Adipocyte (in vitro differentiated cells): ENCODE data around the gene PLD1.

Source experiments
- DNase-seq: peaks from one replicate; pipeline ENCODE4 v3.0.0-alpha.2; 2015; ENCODE audit warnings: low read depth
- H3K27me3 ChIP-seq: replicated peaks from 2 replicates; pipeline ENCODE4 v1.7.0; 2013; ENCODE audit warnings: mild to moderate bottlenecking, low read length, moderate library complexity; ENCODE audit not compliant: control insufficient read depth, insufficient read depth
- H3K36me3 ChIP-seq: 2 replicates; pipeline ENCODE4 v1.7.0; 2013; ENCODE audit warnings: low read length, mild to moderate bottlenecking, moderate library complexity; ENCODE audit not compliant: control insufficient read depth, insufficient read depth, severe bottlenecking
- H3K4me1 ChIP-seq: 2 replicates; pipeline ENCODE4 v1.7.0; 2013; ENCODE audit warnings: mild to moderate bottlenecking, low read length, moderate library complexity; ENCODE audit not compliant: control insufficient read depth, insufficient read depth
- H3K4me3 ChIP-seq: 2 replicates; pipeline ENCODE4 v1.7.0; 2013; ENCODE audit warnings: mild to moderate bottlenecking, low read length, moderate library complexity
- H3K9ac ChIP-seq: 2 replicates; pipeline ENCODE4 v1.7.0; 2013; ENCODE audit warnings: mild to moderate bottlenecking, low read length, moderate library complexity
- H3K9me3 ChIP-seq: 2 replicates; pipeline ENCODE4 v1.7.0; 2013; ENCODE audit warnings: mild to moderate bottlenecking, low read length, moderate library complexity; ENCODE audit not compliant: control insufficient read depth

PLD1 gene

GRCh38 chr3:171813278-171813896 is 3.1 kb upstream of the PLD1 start:
- H3K27me3 ChIP-seq: no peaks in the 10 kb centered on the region
- no peaks in the 10 kb centered on the region for H3K36me3 ChIP-seq
- no peak for DNase-seq
- peaks cover 56% of the 10 kb centered on the region for H3K4me1 ChIP-seq
- no peak overlapping the region for H3K9ac ChIP-seq
- peaks cover 3% of the 10 kb centered on the region for H3K9me3 ChIP-seq
- H3K4me3 ChIP-seq: no peak overlapping the region

GRCh38 chr3:171812811-171813210 is 2.5 kb upstream of the PLD1 start:
- Histone ChIP-seq H3K9ac (no peak overlapping the region), H3K4me1 (peaks cover 56% of the 10 kb centered on the region), H3K27me3 (no peaks in the 10 kb centered on the region), H3K4me3 (no peak overlapping the region), H3K36me3 (no peaks in the 10 kb centered on the region), H3K9me3 (peaks cover 3% of the 10 kb centered on the region)
- peak; percentile 57 for DNase-seq

- Histone ChIP-seq H3K4me1 (peaks cover 57% of the 10 kb centered on the region), H3K36me3 (no peaks in the 10 kb centered on the region), H3K9me3 (no peaks in the 10 kb centered on the region), H3K9ac (peak overlapping the region; percentile 48), H3K27me3 (no peaks in the 10 kb centered on the region), H3K4me3 (peak overlapping the region; percentile 18)
- peak; percentile 78 for DNase-seq
Measured at GRCh38 chr3:171811913-171812335, 1.6 kb upstream of the PLD1 start.

GRCh38 chr3:171811295-171811912 is 1.1 kb upstream of the PLD1 start:
- Histone ChIP-seq H3K4me3 (peak overlapping the region; percentile 86), H3K9ac (peak overlapping the region; percentile 87), H3K27me3 (no peaks in the 10 kb centered on the region), H3K4me1 (peaks cover 58% of the 10 kb centered on the region), H3K36me3 (no peaks in the 10 kb centered on the region), H3K9me3 (no peaks in the 10 kb centered on the region)
- peak; percentile 97 for DNase-seq

- H3K9me3 ChIP-seq: no peaks in the 10 kb centered on the region
- H3K9ac ChIP-seq: peak overlapping the region; percentile 87
- H3K4me3 ChIP-seq: peak overlapping the region; percentile 86
- peaks cover 58% of the 10 kb centered on the region for H3K4me1 ChIP-seq
- no peak for DNase-seq
- H3K27me3 ChIP-seq: no peaks in the 10 kb centered on the region
- no peaks in the 10 kb centered on the region for H3K36me3 ChIP-seq
Measured at GRCh38 chr3:171810629-171811294, 479 bp upstream of the PLD1 start.

- Histone ChIP-seq H3K36me3 (no peaks in the 10 kb centered on the region), H3K27me3 (no peaks in the 10 kb centered on the region), H3K4me1 (peaks cover 68% of the 10 kb centered on the region), H3K4me3 (peak overlapping the region; percentile 86), H3K9me3 (no peaks in the 10 kb centered on the region), H3K9ac (peak overlapping the region; percentile 87)
- DNase-seq: no peak
Measured at GRCh38 chr3:171809611-171809860, 747 bp downstream of the PLD1 start.

GRCh38 chr3:171807806-171808205 is 2.5 kb downstream of the PLD1 start:
- no peak for DNase-seq
- H3K4me3 ChIP-seq: no peak overlapping the region

GRCh38 chr3:171807129-171807675 is 3.1 kb downstream of the PLD1 start:
- H3K9me3 ChIP-seq: no peaks in the 10 kb centered on the region
- no peak overlapping the region for H3K9ac ChIP-seq
- no peak for DNase-seq
- H3K4me1 ChIP-seq: peaks cover 59% of the 10 kb centered on the region
- H3K36me3 ChIP-seq: no peaks in the 10 kb centered on the region
- no peaks in the 10 kb centered on the region for H3K27me3 ChIP-seq
- H3K4me3 ChIP-seq: no peak overlapping the region

More at GRCh38 chr3:171807806-171808205, 2.5 kb downstream of the PLD1 start:
- Histone ChIP-seq H3K36me3 (no peaks in the 10 kb centered on the region), H3K9ac (no peak overlapping the region), H3K9me3 (no peaks in the 10 kb centered on the region), H3K27me3 (no peaks in the 10 kb centered on the region), H3K4me1 (peaks cover 60% of the 10 kb centered on the region)

GRCh38 chr3:171806200-171807128 is 3.8 kb downstream of the PLD1 start:
- Histone ChIP-seq H3K4me1 (peaks cover 61% of the 10 kb centered on the region), H3K36me3 (no peaks in the 10 kb centered on the region), H3K9ac (peak overlapping the region; percentile 53), H3K4me3 (peak overlapping the region; percentile 5), H3K27me3 (no peaks in the 10 kb centered on the region), H3K9me3 (no peaks in the 10 kb centered on the region)
- peak; percentile 88 for DNase-seq

- no peak overlapping the region for H3K4me3 ChIP-seq
- H3K9me3 ChIP-seq: no peaks in the 10 kb centered on the region
- H3K4me1 ChIP-seq: peaks cover 61% of the 10 kb centered on the region
- no peaks in the 10 kb centered on the region for H3K27me3 ChIP-seq
- no peak for DNase-seq
- no peaks in the 10 kb centered on the region for H3K36me3 ChIP-seq
- H3K9ac ChIP-seq: peak overlapping the region; percentile 53
Measured at GRCh38 chr3:171805687-171806086, 4.6 kb downstream of the PLD1 start.
